COR-L47 (cell line): Measurements from ENCODE around the gene PANK3.
A peak's percentile ranks its signal among the peaks of the same experiment; 100 is the strongest.
"Not testable (repeated sequence)": the region's sequence is repeated elsewhere in the genome, so short reads cannot be mapped to it uniquely, and the experiment has no call there.

ENCODE experiments used
- DNase-seq: peaks from one replicate; lab custom pipeline; 2025; lab: John Stamatoyannopoulos, UW

The PANK3 gene

GRCh38 chr5:168578538-168579487, at the start of gene PANK3:
PANK3 (minus strand) TSS chr5:168579368; CDS start chr5:168579283, 85 bp downstream.
- DNase-seq = peak; percentile 78

GRCh38 chr5:168624850-168625364, 45.7 kb upstream of the PANK3 start:
- no peak for DNase-seq

- DNase-seq = no peak
These were observed 41.6 kb upstream of the PANK3 start for GRCh38 chr5:168620807-168621206.

- no peak for DNase-seq
These were observed 35.5 kb upstream of the PANK3 start for GRCh38 chr5:168614661-168615060.

- no peak for DNase-seq
These were observed 34.8 kb upstream of the PANK3 start for GRCh38 chr5:168613996-168614395.

- no peak for DNase-seq
These were observed 34.2 kb upstream of the PANK3 start for GRCh38 chr5:168613396-168613795.

- DNase-seq = no peak
These were observed 33.8 kb upstream of the PANK3 start for GRCh38 chr5:168612996-168613395.

- DNase-seq = no peak
These were observed 33.0 kb upstream of the PANK3 start for GRCh38 chr5:168612123-168612522.

- DNase-seq = no peak
These were observed 32.0 kb upstream of the PANK3 start for GRCh38 chr5:168611165-168611564.

- DNase-seq = peak; percentile 10
These were observed 30.8 kb upstream of the PANK3 start for GRCh38 chr5:168609806-168610482.

GRCh38 chr5:168608821-168609220, 29.7 kb upstream of the PANK3 start:
- DNase-seq = no peak

- no peak for DNase-seq
These were observed 29.2 kb upstream of the PANK3 start for GRCh38 chr5:168608386-168608785.

- DNase-seq = no peak
These were observed 28.8 kb upstream of the PANK3 start for GRCh38 chr5:168607946-168608345.

- no peak for DNase-seq
These were observed 27.4 kb upstream of the PANK3 start for GRCh38 chr5:168606562-168606961.

- no peak for DNase-seq
These were observed 25.3 kb upstream of the PANK3 start for GRCh38 chr5:168604436-168604835.

- DNase-seq = no peak
These were observed 24.6 kb upstream of the PANK3 start for GRCh38 chr5:168603746-168604145.

GRCh38 chr5:168602517-168602916, 23.3 kb upstream of the PANK3 start:
- DNase-seq = no peak

- DNase-seq = no peak
These were observed 22.8 kb upstream of the PANK3 start for GRCh38 chr5:168601972-168602371.

GRCh38 chr5:168600409-168600808, 21.2 kb upstream of the PANK3 start:
- DNase-seq = no peak

GRCh38 chr5:168599826-168600225, 20.7 kb upstream of the PANK3 start:
- no peak for DNase-seq

GRCh38 chr5:168598639-168599038, 19.5 kb upstream of the PANK3 start:
- DNase-seq = no peak

- DNase-seq = no peak
These were observed 17.8 kb upstream of the PANK3 start for GRCh38 chr5:168596927-168597326.

- not testable (repeated sequence) for DNase-seq
These were observed 17.0 kb upstream of the PANK3 start for GRCh38 chr5:168596122-168596521.
